ENCODE measurements around the gene FASTKD2. TPM values are rescaled to one million over a fixed set of nuclear protein-coding genes. Genes with fewer than 3 reads are reported as not detected.

Gene FASTKD2
- total and polyA plus RNA-seq, 2 donors (not counting 1 experiment from before 2014, with no cell fraction given) = 33.4 to 37.2 TPM

DNA sequence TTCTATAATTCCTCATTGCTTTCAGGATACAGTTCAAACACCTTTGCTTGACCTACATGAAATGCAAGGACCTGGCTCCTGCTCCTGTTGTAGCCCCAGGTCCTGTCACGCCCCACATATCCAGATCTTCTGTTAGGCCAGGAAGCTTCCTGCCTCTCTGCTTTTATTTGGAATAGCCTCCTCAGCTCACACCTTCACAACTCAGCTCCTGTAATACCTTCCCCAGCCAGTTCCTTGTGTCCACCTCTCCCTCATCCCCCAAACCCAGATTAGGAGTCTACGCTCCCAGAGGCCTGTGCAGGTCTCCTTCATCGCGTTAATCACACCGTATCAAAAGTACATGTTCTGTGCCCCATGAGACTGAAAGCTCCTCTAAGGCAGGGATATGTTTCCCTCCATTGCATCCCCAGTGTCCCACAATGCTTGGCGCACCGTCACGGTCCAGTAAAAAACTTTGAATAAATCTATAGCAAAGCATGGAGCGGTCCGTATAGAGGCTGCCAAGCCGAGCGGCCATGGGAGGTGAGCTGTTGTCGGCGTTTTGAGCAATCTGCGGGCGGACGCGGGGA lies 649 bp upstream of the FASTKD2 start:
- peaks cover 5% of the 10 kb centered on the region for H3K27me3 ChIP-seq (ENCODE audit: control insufficient read depth, insufficient read depth, low read length)
- no peaks in the 10 kb centered on the region for H4K20me1 ChIP-seq (ENCODE audit: control insufficient read depth, extremely low read depth, insufficient read depth, low read length)
- H3K4me1 ChIP-seq (ENCODE audit: control insufficient read depth, extremely low read depth, insufficient read depth, low read length) = no peaks in the 10 kb centered on the region
- peak overlapping the region; percentile 96 for H3K9ac ChIP-seq (ENCODE audit: insufficient read depth, low read length)
- H3K27ac ChIP-seq (ENCODE audit: insufficient read depth, low read length) = peak overlapping the region; percentile 100
- H3K9me3 ChIP-seq (ENCODE audit: control insufficient read depth, insufficient read depth, low read depth, low read length) = no peaks in the 10 kb centered on the region
- no peak for DNase-seq (ENCODE audit: low read depth in 2 of 2)
- H3K4me2 ChIP-seq (ENCODE audit: extremely low read depth, insufficient read depth, low read length) = peak overlapping the region; percentile 98
- peak overlapping the region; percentile 89 to 100 (median 95) for H3K4me3 ChIP-seq (replicated peaks in 1 of 4; ENCODE audit: control extremely low read depth in 1 of 4, insufficient read depth in 1 of 4, low read depth in 3 of 4, low read length in 4 of 4)
- peak overlapping the region; percentile 100 for H2AFZ ChIP-seq (ENCODE audit: low read length)
- no peaks in the 10 kb centered on the region for H3K36me3 ChIP-seq (ENCODE audit: control insufficient read depth, insufficient read depth, low read length)
- TF ChIP-seq, protein P1, sequence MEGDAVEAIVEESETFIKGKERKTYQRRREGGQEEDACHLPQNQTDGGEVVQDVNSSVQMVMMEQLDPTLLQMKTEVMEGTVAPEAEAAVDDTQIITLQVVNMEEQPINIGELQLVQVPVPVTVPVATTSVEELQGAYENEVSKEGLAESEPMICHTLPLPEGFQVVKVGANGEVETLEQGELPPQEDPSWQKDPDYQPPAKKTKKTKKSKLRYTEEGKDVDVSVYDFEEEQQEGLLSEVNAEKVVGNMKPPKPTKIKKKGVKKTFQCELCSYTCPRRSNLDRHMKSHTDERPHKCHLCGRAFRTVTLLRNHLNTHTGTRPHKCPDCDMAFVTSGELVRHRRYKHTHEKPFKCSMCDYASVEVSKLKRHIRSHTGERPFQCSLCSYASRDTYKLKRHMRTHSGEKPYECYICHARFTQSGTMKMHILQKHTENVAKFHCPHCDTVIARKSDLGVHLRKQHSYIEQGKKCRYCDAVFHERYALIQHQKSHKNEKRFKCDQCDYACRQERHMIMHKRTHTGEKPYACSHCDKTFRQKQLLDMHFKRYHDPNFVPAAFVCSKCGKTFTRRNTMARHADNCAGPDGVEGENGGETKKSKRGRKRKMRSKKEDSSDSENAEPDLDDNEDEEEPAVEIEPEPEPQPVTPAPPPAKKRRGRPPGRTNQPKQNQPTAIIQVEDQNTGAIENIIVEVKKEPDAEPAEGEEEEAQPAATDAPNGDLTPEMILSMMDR (conservative IDR thresholded peaks at IDR 0.05 in 1 of 2, IDR thresholded peaks at IDR 0.05 in 1 of 2; ENCODE audit: low read depth in 1 of 2, low read length in 2 of 2) = no peak
- no peak for TF ChIP-seq EZH2 (IDR thresholded peaks at IDR 0.05; ENCODE audit: low read length, missing control alignments)
- peaks cover 27% of the 10 kb centered on the region for H3K79me2 ChIP-seq (ENCODE audit: control insufficient read depth, insufficient read depth, low read length)

DNA sequence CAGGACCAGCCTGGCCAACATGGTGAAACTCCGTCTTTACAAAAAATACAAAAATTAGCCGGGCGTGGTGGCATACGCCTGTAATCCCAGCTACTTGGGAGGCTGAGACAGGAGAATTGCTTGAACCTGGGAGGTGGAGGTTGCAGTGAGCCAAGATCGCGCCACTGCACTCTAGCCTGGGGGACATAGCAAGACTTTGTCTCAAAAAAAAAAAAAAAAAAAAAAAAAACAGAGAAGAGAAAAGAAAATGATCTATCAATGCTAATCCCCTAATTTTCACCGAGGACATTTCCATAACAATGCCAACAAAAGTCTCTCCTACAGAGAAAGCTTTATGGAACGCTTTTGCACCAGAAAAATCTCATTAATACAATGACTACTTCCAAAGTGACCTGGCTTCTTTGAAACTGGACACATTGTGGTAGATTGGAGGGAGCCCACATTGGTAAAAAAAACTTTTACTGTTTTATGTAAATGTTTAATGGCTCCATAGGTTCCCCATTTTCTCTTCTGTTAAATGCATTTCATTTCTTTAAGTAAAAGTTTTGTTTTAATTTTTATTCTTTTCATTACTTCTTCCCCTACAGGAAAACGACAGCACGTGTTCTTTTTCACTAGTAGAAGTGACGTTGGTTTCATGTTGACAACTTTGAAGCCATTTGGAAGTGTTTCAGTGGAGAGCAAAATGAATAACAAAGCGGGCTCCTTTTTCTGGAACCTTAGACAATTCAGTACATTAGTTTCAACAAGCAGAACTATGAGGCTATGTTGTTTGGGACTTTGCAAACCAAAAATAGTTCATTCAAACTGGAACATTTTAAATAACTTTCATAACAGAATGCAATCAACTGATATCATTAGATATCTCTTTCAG lies 888 bp downstream of the FASTKD2 start:
- peak overlapping the region; percentile 89 to 100 (median 95) for H3K4me3 ChIP-seq (replicated peaks in 1 of 4; ENCODE audit: control extremely low read depth in 1 of 4, insufficient read depth in 1 of 4, low read depth in 3 of 4, low read length in 4 of 4)
- peak overlapping the region; percentile 96 for H3K9ac ChIP-seq (ENCODE audit: insufficient read depth, low read length)
- H2AFZ ChIP-seq (ENCODE audit: low read length) = no peak overlapping the region
- no peaks in the 10 kb centered on the region for H3K4me1 ChIP-seq (ENCODE audit: control insufficient read depth, extremely low read depth, insufficient read depth, low read length)
- H4K20me1 ChIP-seq (ENCODE audit: control insufficient read depth, extremely low read depth, insufficient read depth, low read length) = no peaks in the 10 kb centered on the region
- H3K36me3 ChIP-seq (ENCODE audit: control insufficient read depth, insufficient read depth, low read length) = no peaks in the 10 kb centered on the region
- peak overlapping the region; percentile 100 for H3K27ac ChIP-seq (ENCODE audit: insufficient read depth, low read length)
- H3K27me3 ChIP-seq (ENCODE audit: control insufficient read depth, insufficient read depth, low read length) = peaks cover 2% of the 10 kb centered on the region
- H3K79me2 ChIP-seq (ENCODE audit: control insufficient read depth, insufficient read depth, low read length) = peaks cover 27% of the 10 kb centered on the region
- no peaks in the 10 kb centered on the region for H3K9me3 ChIP-seq (ENCODE audit: control insufficient read depth, insufficient read depth, low read depth, low read length)
- H3K4me2 ChIP-seq (ENCODE audit: extremely low read depth, insufficient read depth, low read length) = peak overlapping the region; percentile 98
- TF ChIP-seq, protein P1 (conservative IDR thresholded peaks at IDR 0.05 in 1 of 2, IDR thresholded peaks at IDR 0.05 in 1 of 2; ENCODE audit: low read depth in 1 of 2, low read length in 2 of 2) = no peak
- no peak for TF ChIP-seq EZH2 (IDR thresholded peaks at IDR 0.05; ENCODE audit: low read length, missing control alignments)
- DNase-seq (ENCODE audit: low read depth in 2 of 2) = no peak

DNA sequence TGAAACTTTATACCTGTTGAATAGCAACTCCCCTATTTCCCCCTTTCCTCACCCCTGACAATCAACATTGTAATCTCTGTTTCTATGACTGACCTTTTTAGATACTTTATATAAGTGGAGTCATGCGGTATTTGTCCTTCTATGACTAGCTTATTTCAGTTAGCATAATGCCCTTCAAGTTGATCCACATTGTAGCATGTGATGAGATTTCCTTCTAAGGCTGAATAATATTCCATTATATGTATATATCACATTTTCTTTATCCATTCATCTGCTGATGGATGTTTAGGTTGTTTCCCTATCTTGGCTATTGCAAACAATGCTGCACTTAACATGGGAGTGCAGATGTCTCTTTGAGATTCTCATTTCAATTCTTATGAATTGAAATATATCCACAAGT lies 9.5 kb downstream of the FASTKD2 start:
- Histone ChIP-seq H3K27ac (ENCODE audit: insufficient read depth, low read length) (no peak overlapping the region), H3K36me3 (ENCODE audit: control insufficient read depth, insufficient read depth, low read length) (no peaks in the 10 kb centered on the region), H3K4me1 (ENCODE audit: control insufficient read depth, extremely low read depth, insufficient read depth, low read length) (no peaks in the 10 kb centered on the region), H2AFZ (ENCODE audit: low read length) (no peak overlapping the region), H3K79me2 (ENCODE audit: control insufficient read depth, insufficient read depth, low read length) (no peaks in the 10 kb centered on the region), H3K27me3 (ENCODE audit: control insufficient read depth, insufficient read depth, low read length) (no peaks in the 10 kb centered on the region), H3K9ac (ENCODE audit: insufficient read depth, low read length) (no peak overlapping the region), H4K20me1 (ENCODE audit: control insufficient read depth, extremely low read depth, insufficient read depth, low read length) (no peaks in the 10 kb centered on the region), H3K9me3 (ENCODE audit: control insufficient read depth, insufficient read depth, low read depth, low read length) (no peaks in the 10 kb centered on the region), H3K4me2 (ENCODE audit: extremely low read depth, insufficient read depth, low read length) (no peak overlapping the region), H3K4me3 (replicated peaks in 1 of 4; ENCODE audit: control extremely low read depth in 1 of 4, insufficient read depth in 1 of 4, low read depth in 3 of 4, low read length in 4 of 4) (no peak overlapping the region)
- TF ChIP-seq EZH2 (IDR thresholded peaks at IDR 0.05; ENCODE audit: low read length, missing control alignments) = no peak
- no peak for DNase-seq (ENCODE audit: low read depth in 2 of 2)

Measured in fibroblast of lung (primary cell).